Natural killer cell (primary cell): ENCODE results near the gene TMTC2. TPM values are rescaled to one million over a fixed set of nuclear protein-coding genes. Genes with fewer than 3 reads are reported as not detected.

Experiments used
- ATAC-seq, 3 donors: fragments of 150-1000 bp in 2 of 3; fragments of 200-7000 bp in 1 of 3; cut with Tn5 transposase; 1 replicate in 1 of 3; 2 replicates in 2 of 3; pipeline ENCODE4 v1.10.0; 2021; ENCODE audit warnings: mild to moderate bottlenecking in 2 of 3, moderate library complexity in 2 of 3
- DNase-seq, 2 donors: peaks; one replicate each; pipeline versions ENCODE4 v3.0.0 to v3.0.0-alpha.2; 2013 to 2021; ENCODE audit warnings: mixed read lengths in 1 of 2
- H3K27ac ChIP-seq: one replicate; pipeline ENCODE4 v1.5.1; 2013; ENCODE audit warnings: mild to moderate bottlenecking, low read length
- H3K27me3 ChIP-seq: one replicate; pipeline ENCODE4 v1.6.1; 2013; ENCODE audit warnings: low read length; ENCODE audit not compliant: control insufficient read depth, insufficient read depth
- H3K36me3 ChIP-seq: one replicate; pipeline ENCODE4 v1.6.1; 2013; ENCODE audit warnings: low read length; ENCODE audit not compliant: control insufficient read depth, insufficient read depth
- H3K4me1 ChIP-seq: one replicate; pipeline ENCODE4 v1.6.1; 2013; ENCODE audit warnings: low read length; ENCODE audit not compliant: control insufficient read depth, insufficient read depth
- H3K4me3 ChIP-seq: one replicate; pipeline ENCODE4 v1.5.1; 2013; ENCODE audit warnings: low read length
- H3K9me3 ChIP-seq: one replicate; pipeline ENCODE4 v1.6.1; 2013; ENCODE audit warnings: low read length; ENCODE audit not compliant: control insufficient read depth, insufficient read depth
- H3K27ac Mint-ChIP-seq, 2 donors: one replicate each; pipeline ENCODE4 v1.8.0; 2022; ENCODE audit warnings: mild to moderate bottlenecking in 2 of 2, mixed read lengths in 2 of 2, moderate library complexity in 1 of 2
- H3K27me3 Mint-ChIP-seq, 2 donors: one replicate each; pipeline ENCODE4 v1.8.0; 2022; ENCODE audit warnings: low read depth in 2 of 2, mixed read lengths in 2 of 2
- H3K36me3 Mint-ChIP-seq: one replicate; pipeline ENCODE4 v1.8.0; 2022; ENCODE audit warnings: mixed read lengths
- H3K4me1 Mint-ChIP-seq, 2 donors: one replicate each; pipeline ENCODE4 v1.8.0; 2022; ENCODE audit warnings: mixed read lengths in 2 of 2
- H3K4me3 Mint-ChIP-seq: one replicate; pipeline ENCODE4 v1.8.0; 2022; ENCODE audit warnings: mild to moderate bottlenecking, moderate library complexity, mixed read lengths
- H3K9me3 Mint-ChIP-seq, 2 donors: one replicate each; pipeline ENCODE4 v1.8.0; 2022; ENCODE audit warnings: mixed read lengths in 2 of 2
- CTCF ChIP-seq: fragments of 200-600 bp; IDR thresholded peaks from one replicate; pipeline ENCODE4 v1.8.0; 2022; ENCODE audit warnings: antibody characterized with exemption
- WGBS: methylation state at CpG from one replicate; pipeline ENCODE4 v1.1.7; 2013; ENCODE audit warnings: missing lambda C conversion rate; ENCODE audit not compliant: insufficient coverage; 5-methylcytosine and 5-hydroxymethylcytosine counted together
- intact Hi-C: fragments of 100-400 bp; cut with micrococcal nuclease; formaldehyde crosslinking; loops from one replicate; pipeline ENCODE4 v1.14.2; 2022
- total RNA-seq, 4 donors: library from RNA; stranded (reverse); fragments of 120-200 nt in 1 of 4; gene quantifications; one replicate each; pipeline versions ENCODE4 v1.2.3 to v1.2.4, GENCODE V29; 2013 to 2022

Gene TMTC2
- total RNA-seq, result 1 to 10 TPM; 1.4 to 2.3 (median 1.6) TPM
- total RNA-seq (2013), result 7.1 TPM

DNA sequence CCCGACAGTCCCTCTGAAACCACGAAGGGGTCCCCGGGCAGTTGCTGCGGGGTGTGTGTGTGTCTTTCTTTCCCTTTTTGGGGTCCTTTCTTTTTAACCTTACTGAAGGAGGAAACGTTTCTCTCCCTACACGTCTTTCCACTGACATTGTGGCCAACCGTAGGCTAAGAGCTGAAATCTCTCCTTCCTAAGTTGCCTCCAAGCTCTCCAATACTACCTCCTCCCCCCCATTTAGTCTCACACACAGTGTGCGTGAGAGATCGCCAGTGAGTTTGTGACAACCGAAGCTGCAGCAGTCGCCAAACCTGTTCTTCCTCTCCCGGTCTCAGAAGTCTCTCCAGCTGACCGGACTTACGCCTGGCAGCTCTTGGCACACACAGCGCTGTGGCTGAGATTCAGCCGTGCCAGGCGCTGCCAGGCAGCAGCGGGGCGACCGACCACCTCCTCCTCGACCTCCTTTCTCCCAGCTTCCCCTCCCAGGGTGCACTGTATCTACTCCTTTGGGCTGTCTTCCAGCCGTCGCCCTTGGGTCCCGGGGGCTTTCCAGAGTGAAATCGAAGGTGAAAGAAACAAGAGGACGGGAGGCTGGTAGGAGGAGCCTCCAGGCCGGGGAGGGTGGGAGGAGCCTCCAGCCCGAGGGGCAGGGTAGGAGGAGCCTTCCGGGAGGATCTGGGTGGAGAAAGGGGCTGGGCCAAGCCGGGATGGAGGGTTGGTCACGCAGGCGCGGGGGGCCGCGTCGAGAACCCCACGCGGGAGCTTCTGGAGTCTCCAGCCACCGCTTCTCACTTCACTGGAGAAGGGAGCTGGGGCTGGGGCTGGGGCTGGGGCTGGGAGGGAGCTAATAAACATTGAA is at the start of gene TMTC2:
Gene TMTC2 (plus strand): TSS at position 739 of the 853 bp plus-strand sequence.
- peak within 1 kb of the TSS; percentile 71 for H3K4me3 ChIP-seq
- Mint-ChIP-seq H3K27me3 (peaks cover 4 to 15% of the 10 kb centered on the region in 2 donors), H3K36me3 (no peaks in the 10 kb centered on the region)

GRCh38 chr12:82638324-82638723 is 48.4 kb upstream of the TMTC2 start:
- Histone ChIP-seq H3K4me1 (no peaks in the 10 kb centered on the region), H3K27me3 (no peaks in the 10 kb centered on the region), H3K9me3 (peaks cover 9% of the 10 kb centered on the region), H3K27ac (no peak overlapping the region), H3K36me3 (no peaks in the 10 kb centered on the region), H3K4me3 (no peak overlapping the region)
- no peaks in the 10 kb centered on the region for H3K36me3 Mint-ChIP-seq
- H3K4me1 Mint-ChIP-seq, result no peaks in the 10 kb centered on the region
- no peak for DNase-seq
- H3K27ac Mint-ChIP-seq, result no peak overlapping the region
- WGBS, result no CpG with 5 or more reads among the region's 1 CpG
- no peak for TF ChIP-seq CTCF
- H3K9me3 Mint-ChIP-seq, result peaks cover 7 to 11% of the 10 kb centered on the region in 2 donors
- no peak for ATAC-seq
- intact Hi-C loops, result no loop called here
- H3K27me3 Mint-ChIP-seq, result no peaks in the 10 kb centered on the region
- no peak overlapping the region for H3K4me3 Mint-ChIP-seq

More for the DNA sequence above, at the start of gene TMTC2:
- Histone ChIP-seq H3K36me3 (no peaks in the 10 kb centered on the region), H3K27me3 (no peaks in the 10 kb centered on the region), H3K4me1 (peaks cover 15% of the 10 kb centered on the region), H3K27ac (peak within 1 kb of the TSS; percentile 88), H3K9me3 (no peaks in the 10 kb centered on the region)
- Mint-ChIP-seq H3K27ac (peak within 1 kb of the TSS; percentile 94 to 95), H3K9me3 (no peaks in the 10 kb centered on the region), H3K4me3 (peak within 1 kb of the TSS; percentile 96), H3K4me1 (peaks cover 26 to 33% of the 10 kb centered on the region in 2 donors)
- WGBS, result under 1% methylated on average over 37 of the region's 39 CpGs
- peak; percentile 78 to 94 for DNase-seq
- ATAC-seq, result peak; percentile 88 to 94 (median 90)
- no peak for TF ChIP-seq CTCF
- intact Hi-C loops, result loop anchor here (10.0 kb wide), 1 partner anchor 332 kb away; the partner anchor contains the start of genes CCDC59 and METTL25

- H3K27ac Mint-ChIP-seq, result no peak overlapping the region
- ATAC-seq (no peak), DNase-seq (no peak)
- H3K4me3 Mint-ChIP-seq, result no peak overlapping the region
- WGBS, result 100% methylated on average over 1 of the region's 2 CpGs
- H3K27me3 ChIP-seq, result no peaks in the 10 kb centered on the region
- no peaks in the 10 kb centered on the region for H3K27me3 Mint-ChIP-seq
- no peaks in the 10 kb centered on the region for H3K4me1 Mint-ChIP-seq
- H3K36me3 Mint-ChIP-seq, result no peaks in the 10 kb centered on the region
- no peak overlapping the region for H3K4me3 ChIP-seq
- no peaks in the 10 kb centered on the region for H3K4me1 ChIP-seq
- no peak overlapping the region for H3K27ac ChIP-seq
- no peaks in the 10 kb centered on the region for H3K36me3 ChIP-seq
- no peaks in the 10 kb centered on the region for H3K9me3 ChIP-seq
- H3K9me3 Mint-ChIP-seq, result peaks cover 5 to 6% of the 10 kb centered on the region in 2 donors
- TF ChIP-seq CTCF, result no peak
- intact Hi-C loops, result no loop called here
These were observed 41.8 kb upstream of the TMTC2 start for GRCh38 chr12:82644896-82645295.
